NCI-H446 treated with DMSO at 0.1 percent for 48 hours (cell line): Measurements from ENCODE around the gene SEMA4B.
A peak's percentile ranks its signal among the peaks of the same experiment; 100 is the strongest.

ENCODE experiments used
- DNase-seq: peaks from one replicate; lab custom pipeline; 2025; lab: John Stamatoyannopoulos, UW

SEMA4B gene

DNA sequence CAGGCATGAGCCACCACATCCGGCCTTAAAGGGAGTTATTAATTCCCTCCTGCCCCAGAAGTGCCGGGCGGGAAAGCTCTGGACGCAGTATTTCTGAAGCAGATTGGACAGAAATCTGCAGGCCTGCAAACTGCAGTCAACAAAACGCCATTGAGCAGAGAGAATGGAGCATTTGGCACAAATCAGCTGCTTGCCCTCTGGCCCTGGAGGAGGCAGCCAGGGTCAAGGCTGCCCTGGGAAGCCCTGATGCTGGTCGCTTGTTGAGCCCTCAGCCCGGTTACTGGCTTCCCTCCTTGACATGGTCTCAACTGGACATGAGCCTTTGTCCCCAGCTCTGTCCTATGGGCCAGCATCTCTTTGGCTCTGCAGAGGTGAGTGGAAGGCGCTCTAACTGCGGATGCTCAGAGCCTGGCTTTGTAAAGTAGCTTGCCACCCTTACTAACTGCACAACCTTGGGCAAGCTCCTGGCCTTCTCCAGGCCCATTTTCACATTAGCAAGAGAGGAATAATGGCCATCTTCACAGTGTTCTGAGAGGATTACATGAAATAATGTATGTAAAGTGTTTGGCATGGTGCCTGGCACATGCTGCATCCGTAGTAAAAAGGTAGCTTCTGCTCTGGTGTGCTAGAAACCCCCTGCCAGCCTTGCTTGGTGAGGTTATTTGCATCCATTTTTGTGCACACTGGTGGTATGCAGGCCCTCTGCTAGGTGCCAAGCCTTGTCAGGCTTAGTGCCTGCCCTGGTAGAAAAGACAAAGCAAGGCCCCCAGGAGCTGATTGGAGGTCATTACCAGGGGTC lies 4.1 kb downstream of the SEMA4B start:
- no peak for DNase-seq

DNA sequence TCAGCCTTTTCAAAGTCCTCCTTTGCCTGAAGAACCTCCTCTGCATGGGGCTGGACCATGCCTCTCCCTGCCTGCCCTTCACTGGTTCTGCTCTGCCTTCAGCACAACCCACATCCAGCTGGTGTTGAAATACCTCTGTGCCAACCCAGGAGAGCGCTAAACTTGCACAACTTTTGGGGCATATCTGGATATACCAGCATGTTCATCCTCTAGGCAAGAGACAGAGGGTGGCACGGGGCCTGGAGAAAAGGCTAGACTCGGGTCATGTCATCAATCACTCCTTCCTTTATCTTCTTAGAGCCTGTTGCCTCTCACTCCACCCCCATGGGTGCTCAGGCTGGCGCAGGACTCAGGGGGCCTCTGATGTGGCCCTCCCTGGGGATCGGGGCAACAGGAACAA lies 4.8 kb downstream of the SEMA4B start:
- DNase-seq: no peak

- no peak for DNase-seq
These were observed 6.1 kb downstream of the SEMA4B start for GRCh38 chr15:90207252-90207651.

DNA sequence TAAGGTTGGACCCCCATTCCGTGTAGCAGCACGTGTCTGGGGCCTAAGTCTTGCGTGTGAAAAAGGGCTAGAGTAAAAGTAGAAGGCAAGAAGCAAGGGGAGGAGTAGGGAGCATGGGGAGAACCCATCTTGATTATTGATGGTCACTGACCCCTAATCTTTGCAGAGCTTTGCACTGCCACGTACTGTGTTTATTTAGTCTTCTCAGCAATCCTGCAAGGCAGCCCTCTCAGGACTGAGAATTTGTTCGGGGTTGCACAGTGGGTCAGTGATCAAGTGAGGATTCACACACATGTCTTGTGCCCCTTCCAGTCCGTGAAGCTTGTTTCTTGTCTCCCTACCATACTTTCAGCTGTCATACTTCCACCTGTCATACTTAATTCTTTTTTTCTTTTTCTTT lies 7.2 kb downstream of the SEMA4B start:
- DNase-seq: no peak

- no peak for DNase-seq
These were observed 8.5 kb downstream of the SEMA4B start for GRCh38 chr15:90209591-90209990.

DNA sequence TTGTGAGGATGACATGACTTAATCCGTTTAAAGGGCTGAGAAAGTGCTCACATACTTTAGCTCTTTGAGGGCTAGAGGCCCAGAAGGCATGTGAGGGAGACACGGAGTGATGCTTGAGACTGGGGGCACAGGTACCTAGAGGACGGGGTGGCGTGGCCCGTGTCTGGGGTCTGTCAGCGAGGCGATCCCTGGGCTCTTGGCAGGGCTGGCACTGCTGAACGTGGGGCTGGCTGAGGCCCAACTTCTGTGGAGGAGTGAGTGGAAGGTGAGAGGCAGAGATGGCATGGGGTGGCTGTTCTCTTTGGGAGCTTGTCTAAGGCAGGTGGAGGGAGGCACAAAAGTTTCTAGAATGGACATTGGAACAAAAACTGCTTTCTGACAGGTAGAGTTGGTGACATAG lies 9.5 kb downstream of the SEMA4B start:
- no peak for DNase-seq

DNA sequence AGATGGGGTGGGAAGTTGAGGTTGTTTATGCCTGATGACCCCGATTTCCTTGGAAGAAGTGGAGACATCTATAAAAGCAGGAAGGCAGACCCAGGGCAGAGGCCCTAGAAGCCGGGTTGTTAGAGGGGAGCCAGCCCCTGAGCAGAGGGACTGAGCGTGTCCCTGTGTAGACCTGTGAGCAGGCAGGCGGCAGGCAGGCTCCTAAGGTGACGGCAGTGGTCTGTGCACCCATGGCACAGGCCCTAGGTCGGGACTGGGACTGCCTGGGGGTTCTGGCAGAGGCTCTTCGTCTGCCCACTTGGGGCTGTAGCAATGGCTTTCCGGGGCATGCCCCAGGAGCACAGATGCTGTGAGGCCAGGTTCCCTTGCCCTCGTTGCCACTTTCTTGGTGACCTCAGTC lies 9.9 kb downstream of the SEMA4B start:
- no peak for DNase-seq

GRCh38 chr15:90211440-90212143 lies 10.5 kb downstream of the SEMA4B start:
- no peak for DNase-seq

DNA sequence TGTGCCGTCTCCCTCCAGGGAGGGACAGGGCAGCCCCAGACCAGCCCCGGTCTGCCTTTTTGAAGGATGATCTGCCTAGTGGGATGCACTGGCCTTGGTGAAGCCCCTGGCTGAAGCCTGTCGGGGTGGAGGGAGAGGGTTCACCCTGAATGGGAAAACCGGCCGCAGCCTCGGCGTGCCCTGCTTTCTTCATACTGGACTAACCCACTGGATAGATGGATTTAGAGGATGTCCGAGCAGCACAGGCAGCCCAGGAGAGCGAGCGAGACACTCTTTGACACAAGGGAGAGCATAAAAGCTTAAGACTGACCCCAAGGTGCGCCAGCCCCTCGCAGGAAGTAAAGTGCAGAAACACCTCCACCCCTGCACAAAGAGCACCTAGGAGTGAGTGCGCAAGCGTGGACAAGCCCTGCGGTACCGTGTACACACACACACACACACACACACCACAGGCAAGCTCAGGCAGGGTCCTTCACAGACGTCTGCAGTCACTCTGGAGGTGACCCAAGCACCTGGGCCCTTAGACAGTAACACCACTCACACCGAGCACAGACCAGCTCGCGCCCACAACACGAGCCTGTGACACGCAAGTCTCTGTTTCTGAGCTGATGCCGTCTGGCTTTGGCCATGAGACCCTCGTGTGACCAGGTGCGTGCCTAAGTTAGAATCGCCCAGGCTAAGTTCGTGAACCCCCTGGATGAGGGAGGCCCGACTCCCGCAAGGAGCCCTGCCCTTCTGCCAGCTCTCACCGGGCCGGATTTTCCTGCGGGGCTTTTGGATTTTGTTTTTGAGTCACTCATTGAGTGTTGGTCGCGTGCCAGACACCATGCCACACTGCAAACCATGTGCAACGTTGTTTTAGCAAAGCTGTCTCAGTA lies 11.3 kb downstream of the SEMA4B start:
- no peak for DNase-seq

GRCh38 chr15:90213122-90213817 lies 12.1 kb downstream of the SEMA4B start:
- DNase-seq: no peak

DNA sequence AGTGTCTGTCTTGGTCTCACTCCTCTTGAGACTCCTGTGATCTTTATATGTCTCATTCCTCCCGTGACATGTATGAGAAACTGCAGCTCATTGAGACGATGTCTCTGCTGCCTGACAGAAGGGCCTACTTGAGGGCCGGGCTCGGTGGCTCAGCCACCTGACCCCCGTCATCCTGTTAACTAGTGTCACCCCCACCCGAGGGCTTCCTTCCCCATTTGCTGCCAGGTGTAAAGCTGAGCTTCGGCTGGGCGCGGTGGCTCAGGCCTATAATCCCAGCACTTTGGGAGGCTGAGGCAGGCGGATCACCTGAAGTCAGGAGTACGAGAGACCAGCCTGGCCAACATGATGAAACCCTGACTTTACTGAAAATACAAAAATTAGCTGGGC lies 12.7 kb downstream of the SEMA4B start:
- DNase-seq: no peak

- no peak for DNase-seq
These were observed 13.5 kb downstream of the SEMA4B start for GRCh38 chr15:90214553-90215196.

DNA sequence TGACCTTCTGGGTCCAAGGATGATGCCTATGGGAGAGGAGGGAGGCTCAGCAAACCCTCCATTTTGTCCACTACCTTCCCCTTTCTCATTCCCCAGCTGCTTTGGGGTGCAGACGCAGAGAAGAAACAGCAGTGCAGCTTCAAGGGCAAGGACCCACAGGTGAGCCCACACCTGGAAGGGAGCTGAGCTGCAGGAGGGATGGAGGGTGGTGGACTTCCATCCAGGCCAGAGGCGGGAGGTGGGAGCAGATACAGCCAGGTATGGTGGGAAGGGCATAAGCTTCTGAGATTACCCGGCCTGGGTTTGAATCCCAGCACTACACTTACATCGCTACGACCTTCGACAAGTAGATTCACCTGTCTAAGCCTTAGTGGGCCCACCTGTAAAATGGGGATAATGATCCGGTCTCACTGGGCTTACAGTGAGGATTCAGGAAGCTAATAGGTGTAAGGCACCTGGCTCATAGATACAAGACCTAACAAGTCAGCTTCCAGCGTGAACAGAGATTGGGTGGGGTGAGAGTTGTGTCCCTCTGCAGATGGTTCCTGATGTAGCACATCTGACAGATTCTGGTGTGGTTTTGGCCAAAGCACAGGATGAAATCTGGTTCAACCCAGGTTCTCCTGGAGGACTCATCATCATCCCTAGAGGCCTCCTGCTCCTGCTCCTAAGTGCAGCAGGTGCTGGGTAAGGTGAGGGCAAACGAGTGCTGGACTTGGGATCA lies 16.7 kb downstream of the SEMA4B start:
- no peak for DNase-seq

DNA sequence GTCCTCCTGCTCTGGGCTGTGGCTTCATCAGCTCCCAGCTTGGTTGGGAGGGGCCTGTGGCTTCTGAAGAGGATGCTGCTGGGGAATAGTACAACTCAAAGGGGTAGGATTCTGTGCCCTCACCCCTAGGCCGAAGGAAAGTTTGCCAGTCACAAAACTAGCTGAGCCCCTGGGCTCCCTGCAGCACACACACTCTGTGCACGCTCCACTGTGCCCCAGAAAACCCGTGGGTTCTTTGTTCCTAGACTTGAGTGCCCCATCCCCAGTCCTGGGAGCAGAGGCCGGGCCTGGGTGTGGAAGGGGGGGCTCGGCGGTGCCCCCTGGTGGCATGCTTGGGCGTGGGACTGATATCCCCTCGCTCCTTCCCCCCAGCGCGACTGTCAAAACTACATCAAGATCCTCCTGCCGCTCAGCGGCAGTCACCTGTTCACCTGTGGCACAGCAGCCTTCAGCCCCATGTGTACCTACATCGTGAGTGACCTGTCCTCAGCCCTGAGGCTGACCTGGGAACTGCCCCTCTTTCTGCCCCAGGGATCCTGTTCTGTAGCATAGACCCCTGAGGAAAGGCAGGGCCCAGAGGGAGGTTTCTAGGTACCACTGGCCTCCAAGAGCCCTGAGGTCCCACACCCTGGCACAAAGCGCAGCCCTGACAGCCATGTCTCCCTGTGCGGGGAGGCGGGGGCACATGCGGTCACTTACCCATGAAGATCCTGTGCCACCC lies 18.5 kb downstream of the SEMA4B start:
- no peak for DNase-seq

DNA sequence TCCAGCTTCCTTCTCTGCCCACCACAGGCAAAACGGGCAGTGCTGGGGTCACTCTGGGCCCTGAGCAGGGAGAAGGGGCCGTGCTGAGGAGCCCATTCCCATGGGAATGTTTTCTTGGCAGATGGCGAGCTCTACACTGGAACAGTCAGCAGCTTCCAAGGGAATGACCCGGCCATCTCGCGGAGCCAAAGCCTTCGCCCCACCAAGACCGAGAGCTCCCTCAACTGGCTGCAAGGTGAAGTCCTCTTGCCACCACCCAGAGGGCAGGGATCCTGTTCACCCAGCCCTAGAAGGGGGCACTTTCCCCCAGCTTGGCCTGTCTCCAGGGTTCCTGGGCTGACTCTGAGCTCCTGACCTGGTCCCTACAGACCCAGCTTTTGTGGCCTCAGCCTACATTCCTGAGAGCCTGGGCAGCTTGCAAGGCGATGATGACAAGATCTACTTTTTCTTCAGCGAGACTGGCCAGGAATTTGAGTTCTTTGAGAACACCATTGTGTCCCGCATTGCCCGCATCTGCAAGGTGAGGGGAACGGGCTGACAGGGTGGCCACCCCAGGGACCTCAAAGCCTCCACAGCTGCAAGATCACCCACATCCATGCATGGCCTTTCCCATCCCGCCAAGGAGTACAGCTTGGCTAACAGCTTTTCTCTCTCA lies 20.2 kb downstream of the SEMA4B start:
- DNase-seq: peak; percentile 64

DNA sequence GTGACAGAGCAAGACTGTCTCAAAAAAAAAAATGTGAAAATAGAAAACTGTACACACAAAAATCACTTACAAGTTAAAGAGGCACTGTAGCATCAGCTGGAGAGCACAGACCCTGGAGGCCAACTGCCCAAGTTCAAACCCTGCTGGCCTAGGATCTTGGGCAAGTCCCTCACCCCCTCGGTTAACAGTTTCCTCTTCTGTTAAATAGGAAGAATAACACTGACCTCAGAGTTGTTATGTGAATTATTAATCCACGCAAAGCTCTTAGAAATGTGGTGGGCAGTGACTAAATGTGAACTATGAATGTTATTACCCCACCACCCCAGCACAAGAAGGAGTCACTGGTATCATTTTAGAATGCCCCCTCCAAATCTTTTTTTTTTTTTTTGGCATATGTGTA lies 21.4 kb downstream of the SEMA4B start:
- DNase-seq: no peak

GRCh38 chr15:90223441-90224165 lies 22.5 kb downstream of the SEMA4B start:
- DNase-seq: no peak

DNA sequence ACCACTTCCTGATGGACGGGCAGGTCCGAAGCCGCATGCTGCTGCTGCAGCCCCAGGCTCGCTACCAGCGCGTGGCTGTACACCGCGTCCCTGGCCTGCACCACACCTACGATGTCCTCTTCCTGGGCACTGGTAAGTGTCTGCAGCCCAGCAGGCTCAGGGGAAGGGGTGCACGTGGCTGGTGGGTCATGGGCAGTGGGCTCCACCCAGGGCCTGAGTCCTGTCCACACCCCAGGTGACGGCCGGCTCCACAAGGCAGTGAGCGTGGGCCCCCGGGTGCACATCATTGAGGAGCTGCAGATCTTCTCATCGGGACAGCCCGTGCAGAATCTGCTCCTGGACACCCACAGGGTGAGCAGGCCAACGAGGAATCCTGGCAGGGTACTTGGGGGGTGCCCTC lies 23.9 kb downstream of the SEMA4B start:
- no peak for DNase-seq
